ENCODE results near the gene ADAP2.

The ADAP2 gene

GRCh38 chr17:30942308-30943079 lies 20.7 kb downstream of the ADAP2 start:
- H3K9me3 ChIP-seq (ENCODE audit: insufficient read depth, low read length) = no peaks in the 10 kb centered on the region
- H3K4me2 ChIP-seq (ENCODE audit: low read depth, low read length, poor library complexity, severe bottlenecking) = no peak overlapping the region
- H3F3A ChIP-seq (ENCODE audit: insufficient read depth) = no peaks in the 10 kb centered on the region
- H3K36me3 ChIP-seq (ENCODE audit: low read length) = no peaks in the 10 kb centered on the region
- no peaks in the 10 kb centered on the region for H3K27me3 ChIP-seq (ENCODE audit: low read length)
- H2AFZ ChIP-seq (ENCODE audit: low read depth, low read length, severe bottlenecking) = no peak overlapping the region
- TF ChIP-seq CTCF (IDR thresholded peaks at IDR 0.05; ENCODE audit: insufficient read depth, low read length, poor library complexity, severe bottlenecking) (no peak), EZH2phosphoT487 (conservative IDR thresholded peaks at IDR 0.05; ENCODE audit: low read length) (no peak)
- no peak overlapping the region for H3K9ac ChIP-seq (ENCODE audit: low read length)
- no peaks in the 10 kb centered on the region for H3K79me2 ChIP-seq (ENCODE audit: insufficient read depth, low read length)
- H3K9me2 ChIP-seq (replicated peaks; ENCODE audit: insufficient read depth, low read length) = no peaks in the 10 kb centered on the region
- no peaks in the 10 kb centered on the region for H4K20me1 ChIP-seq (ENCODE audit: low read depth, low read length)
- no peak overlapping the region for H3K4me3 ChIP-seq (ENCODE audit: insufficient read depth, low read length, poor library complexity, severe bottlenecking)
- H3K27ac ChIP-seq (ENCODE audit: low read depth, low read length) = no peak overlapping the region

- Histone ChIP-seq H3K27ac (ENCODE audit: low read depth, low read length) (no peak overlapping the region), H4K20me1 (ENCODE audit: low read depth, low read length) (no peaks in the 10 kb centered on the region), H3K27me3 (ENCODE audit: low read length) (no peaks in the 10 kb centered on the region), H3K9me3 (ENCODE audit: insufficient read depth, low read length) (no peaks in the 10 kb centered on the region), H3K4me3 (ENCODE audit: insufficient read depth, low read length, poor library complexity, severe bottlenecking) (no peak overlapping the region), H3K9ac (ENCODE audit: low read length) (no peak overlapping the region), H3K36me3 (ENCODE audit: low read length) (no peaks in the 10 kb centered on the region), H3K79me2 (ENCODE audit: insufficient read depth, low read length) (no peaks in the 10 kb centered on the region), H3K9me2 (replicated peaks; ENCODE audit: insufficient read depth, low read length) (no peaks in the 10 kb centered on the region), H2AFZ (ENCODE audit: low read depth, low read length, severe bottlenecking) (no peak overlapping the region), H3F3A (ENCODE audit: insufficient read depth) (no peaks in the 10 kb centered on the region), H3K4me2 (ENCODE audit: low read depth, low read length, poor library complexity, severe bottlenecking) (no peak overlapping the region)
- no peak for TF ChIP-seq CTCF (IDR thresholded peaks at IDR 0.05; ENCODE audit: insufficient read depth, low read length, poor library complexity, severe bottlenecking)
- no peak for TF ChIP-seq EZH2phosphoT487 (conservative IDR thresholded peaks at IDR 0.05; ENCODE audit: low read length)
Measured at GRCh38 chr17:30947796-30948195, 26.1 kb downstream of the ADAP2 start.

GRCh38 chr17:30950189-30950588 lies 28.4 kb downstream of the ADAP2 start:
- no peak overlapping the region for H3K9ac ChIP-seq (ENCODE audit: low read length)
- H3K79me2 ChIP-seq (ENCODE audit: insufficient read depth, low read length) = no peaks in the 10 kb centered on the region
- no peaks in the 10 kb centered on the region for H3K9me3 ChIP-seq (ENCODE audit: insufficient read depth, low read length)
- H2AFZ ChIP-seq (ENCODE audit: low read depth, low read length, severe bottlenecking) = no peak overlapping the region
- H3K27ac ChIP-seq (ENCODE audit: low read depth, low read length) = no peak overlapping the region
- H4K20me1 ChIP-seq (ENCODE audit: low read depth, low read length) = no peaks in the 10 kb centered on the region
- no peaks in the 10 kb centered on the region for H3K9me2 ChIP-seq (replicated peaks; ENCODE audit: insufficient read depth, low read length)
- no peak overlapping the region for H3K4me3 ChIP-seq (ENCODE audit: insufficient read depth, low read length, poor library complexity, severe bottlenecking)
- H3K27me3 ChIP-seq (ENCODE audit: low read length) = no peaks in the 10 kb centered on the region
- H3F3A ChIP-seq (ENCODE audit: insufficient read depth) = 0 out of 2 replicates have a peak, but pooled peaks cover 9% of the 10 kb centered on the region
- TF ChIP-seq EZH2phosphoT487 (conservative IDR thresholded peaks at IDR 0.05; ENCODE audit: low read length) = no peak
- no peak for TF ChIP-seq CTCF (IDR thresholded peaks at IDR 0.05; ENCODE audit: insufficient read depth, low read length, poor library complexity, severe bottlenecking)
- no peak overlapping the region for H3K4me2 ChIP-seq (ENCODE audit: low read depth, low read length, poor library complexity, severe bottlenecking)
- no peaks in the 10 kb centered on the region for H3K36me3 ChIP-seq (ENCODE audit: low read length)

All from SU-DHL-6 (cell line).